Stimulated activated naive CD4-positive, alpha-beta T cell (primary cell): ENCODE results near the gene SFMBT1.
"Not testable (repeated sequence)": the region's sequence is repeated elsewhere in the genome, so short reads cannot be mapped to it uniquely, and the experiment has no call there.

Experiments
- DNase-seq, 6 experiments: peaks; one replicate each; lab custom pipeline; 2025; lab: John Stamatoyannopoulos, UW

SFMBT1 gene

DNA sequence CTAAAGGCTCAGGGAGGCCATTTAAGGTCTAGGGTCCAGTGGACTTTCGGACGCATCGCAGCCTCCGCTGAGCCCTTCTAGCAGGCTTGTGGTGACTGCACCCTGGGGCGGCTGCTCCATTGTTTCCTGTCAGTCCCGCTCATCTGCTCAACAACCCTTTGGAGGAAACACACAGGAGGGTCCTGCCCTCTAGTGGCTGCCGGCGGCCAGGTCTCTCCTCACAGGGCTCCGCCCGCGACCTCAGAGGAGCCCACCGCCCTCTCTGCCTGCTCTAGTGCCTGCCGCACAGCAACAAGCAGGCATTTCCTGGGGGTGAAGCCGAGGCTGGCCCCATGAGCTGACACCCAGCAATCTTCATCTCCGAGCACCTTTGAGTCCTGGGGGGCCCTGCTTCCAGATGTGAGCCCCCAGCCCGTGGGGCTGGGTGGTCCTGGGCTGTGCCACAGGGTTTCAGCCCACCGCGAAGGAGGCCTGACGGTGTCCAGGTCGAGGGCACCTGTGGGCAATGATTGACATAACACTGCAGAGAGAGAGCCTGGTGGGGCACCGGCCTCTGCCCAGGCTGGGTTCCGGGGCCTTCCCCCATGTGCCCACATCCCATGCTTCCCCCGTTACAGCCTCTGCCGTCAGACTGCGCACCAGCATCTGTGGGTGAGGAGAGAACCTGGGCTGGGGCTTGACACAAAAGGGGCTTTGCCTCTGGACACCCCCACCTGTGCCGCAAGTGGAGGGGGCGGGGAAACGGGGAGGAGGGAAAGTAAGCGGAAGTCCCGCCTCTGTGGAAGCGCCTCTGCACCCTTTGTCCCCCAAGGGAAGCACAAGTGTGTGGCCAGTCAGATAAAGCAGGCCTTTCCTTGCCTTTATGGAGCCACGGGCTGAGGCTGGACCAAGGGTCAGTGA, 27.0 kb upstream of the SFMBT1 start:
- DNase-seq, result peak; percentile 75 to 90 (median 83)

DNA sequence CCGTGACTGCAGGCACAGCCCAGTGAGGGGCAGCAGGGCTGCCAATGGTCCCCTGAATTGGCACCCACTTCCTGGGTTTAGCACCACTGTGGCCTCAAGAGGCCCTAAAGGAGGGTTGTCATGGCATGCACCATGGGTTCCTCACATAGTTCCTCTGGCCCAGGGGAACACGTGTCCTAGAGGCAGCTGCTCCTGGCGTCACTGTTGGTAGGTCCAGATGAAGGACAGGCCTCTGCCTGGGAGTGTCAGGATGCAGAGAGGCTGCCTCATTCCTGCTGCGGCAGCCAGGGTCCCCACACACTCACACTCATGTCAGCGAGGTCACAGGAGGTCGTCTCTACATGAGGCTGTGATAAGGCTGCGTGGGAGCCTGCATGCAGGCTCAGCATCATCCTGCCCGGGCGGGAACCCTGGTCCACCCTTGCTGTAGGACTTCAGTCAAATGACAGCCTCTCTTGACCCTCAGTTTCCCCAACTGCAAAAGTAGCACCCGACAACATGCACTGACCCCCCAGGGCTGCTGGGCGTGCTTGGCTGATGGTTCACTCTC, 26.1 kb upstream of the SFMBT1 start:
- DNase-seq, result peak in 1 of 6 experiments; percentile 34

DNA sequence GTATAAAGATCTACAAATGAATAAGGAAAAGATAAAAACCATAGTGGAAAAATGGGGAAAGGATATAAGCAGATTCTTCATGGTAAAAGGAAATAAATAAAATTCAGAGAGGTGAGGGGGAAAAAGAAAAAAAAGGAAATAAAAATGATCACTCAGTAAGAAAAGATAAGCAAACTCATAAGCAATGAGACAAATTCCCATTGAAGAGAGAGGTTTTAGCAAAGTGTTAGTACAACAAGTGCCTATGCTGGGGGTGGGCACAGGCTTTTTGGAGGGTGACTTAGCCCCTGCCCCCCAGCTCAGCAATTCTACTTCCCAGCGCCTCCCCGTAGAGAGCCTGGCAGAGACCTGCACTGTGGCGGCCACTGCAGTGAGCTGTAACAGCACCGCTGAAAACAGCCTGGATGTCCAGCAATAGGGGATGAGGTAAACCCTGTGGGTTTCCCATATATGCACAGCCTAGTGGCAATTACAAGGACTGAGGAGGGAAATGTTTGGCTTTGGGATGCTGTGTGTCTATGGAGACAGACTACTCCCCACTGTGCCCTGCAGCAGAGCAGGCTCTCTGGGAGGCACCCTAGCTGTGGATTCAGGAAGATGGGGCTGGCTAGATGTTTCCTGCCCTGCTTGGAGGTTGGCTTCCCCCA, 23.7 kb upstream of the SFMBT1 start:
- no peak for DNase-seq

DNA sequence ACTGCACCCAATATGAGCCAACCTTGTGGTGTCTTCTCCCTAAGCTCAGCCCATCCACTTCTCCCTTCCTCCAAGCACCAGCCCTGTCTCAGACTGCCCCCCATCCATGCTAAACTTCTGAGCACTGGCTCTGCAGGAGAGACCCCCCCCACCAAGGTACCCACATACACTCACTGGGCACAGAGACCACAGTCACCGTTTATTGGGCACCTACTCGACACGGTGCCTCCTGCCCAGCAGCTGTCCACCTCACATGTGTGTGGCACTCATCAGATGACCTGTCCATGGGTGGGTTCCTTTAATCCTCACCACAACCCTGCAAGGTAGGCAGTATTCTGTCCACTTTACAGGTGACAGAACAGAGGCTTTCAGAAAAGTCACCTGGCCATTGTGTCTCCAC, 22.3 kb upstream of the SFMBT1 start:
- DNase-seq, result no peak

DNA sequence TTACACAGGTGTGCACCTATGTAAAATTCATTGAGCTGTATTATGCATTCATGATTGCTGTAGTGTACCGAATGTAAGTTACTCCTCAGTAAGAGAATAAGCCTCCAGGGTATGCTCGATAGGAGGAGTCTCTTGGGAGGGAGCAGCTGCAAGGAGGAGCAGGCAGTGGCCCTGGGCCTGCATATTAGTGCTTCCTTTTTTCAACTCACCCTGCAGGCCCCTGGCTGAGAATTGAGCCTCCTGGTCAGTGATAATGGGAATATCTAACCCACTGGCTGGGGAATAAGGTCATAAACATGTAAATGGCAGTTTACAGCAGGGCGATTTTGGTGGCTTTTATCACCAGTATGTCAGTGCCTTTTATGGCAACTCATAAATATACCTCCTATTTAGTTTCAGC, 21.7 kb upstream of the SFMBT1 start:
- no peak for DNase-seq

DNA sequence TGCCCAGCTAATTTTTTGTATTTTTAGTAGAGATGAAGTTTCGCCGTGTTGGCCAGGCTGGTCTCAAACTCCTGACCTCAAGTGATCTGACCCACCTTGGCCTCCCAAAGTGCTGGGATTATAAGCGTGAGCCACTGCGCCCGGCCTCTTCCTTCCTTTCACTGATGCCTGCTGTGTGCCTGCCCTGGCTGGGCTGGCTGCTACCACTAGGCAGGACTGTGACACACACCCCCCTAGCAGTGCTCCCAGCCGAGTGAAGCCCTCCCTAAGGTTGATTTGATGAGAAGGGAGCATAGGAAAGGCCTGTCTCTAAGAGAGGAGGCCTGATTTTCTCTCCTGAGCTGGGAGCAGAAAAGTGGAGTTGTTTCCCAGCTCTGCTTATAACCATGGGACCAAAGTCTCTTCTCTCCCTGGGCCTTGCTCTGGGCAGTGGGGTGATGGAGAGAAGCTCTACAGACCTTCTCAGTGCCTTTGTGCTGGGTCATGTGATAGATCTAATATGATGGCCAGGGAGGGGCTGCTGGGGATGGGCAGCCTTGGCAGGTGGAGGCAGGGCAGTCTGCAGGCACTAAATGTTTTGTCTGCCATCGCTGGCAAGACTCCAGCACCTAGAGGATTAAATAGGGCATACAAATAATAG, 20.1 kb upstream of the SFMBT1 start:
- DNase-seq, result no peak

DNA sequence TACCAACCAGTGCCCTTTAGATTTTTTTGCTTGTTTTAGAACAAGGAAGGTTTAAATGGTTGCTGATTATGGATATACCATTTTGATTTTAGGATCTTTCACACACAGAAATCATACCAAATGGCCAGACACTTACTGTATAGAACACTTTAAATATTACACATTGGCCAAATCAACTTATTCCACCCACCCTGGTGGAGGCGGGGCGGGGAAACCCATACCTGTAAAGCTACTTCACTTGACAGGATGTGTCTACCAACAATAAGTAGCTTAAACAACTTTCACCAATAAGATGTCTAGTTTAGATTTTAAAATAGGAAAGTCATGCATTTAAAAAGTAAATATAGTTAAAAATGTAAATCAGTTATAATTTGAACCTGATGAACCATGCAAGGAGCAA, 17.0 kb upstream of the SFMBT1 start:
- DNase-seq, result no peak

DNA sequence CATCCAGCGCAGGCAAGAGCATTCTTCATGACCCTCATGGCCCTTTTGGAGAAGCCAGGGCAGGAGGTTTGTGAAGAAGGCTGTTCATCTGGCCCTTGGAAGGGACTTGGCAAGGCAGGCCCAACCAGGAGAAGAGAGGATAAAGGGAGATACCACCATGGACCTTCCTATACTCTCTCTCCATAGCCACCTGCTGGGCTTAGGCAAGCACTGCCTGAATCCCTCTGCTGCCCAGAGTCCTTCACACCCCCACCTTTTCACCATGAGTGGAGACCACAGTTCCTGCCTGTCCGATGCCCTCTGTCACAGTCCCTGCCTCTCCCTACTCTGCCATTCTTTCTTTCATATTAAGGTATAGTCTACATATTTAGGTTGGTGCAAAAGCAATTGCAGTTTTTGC, 10.6 kb upstream of the SFMBT1 start:
- no peak for DNase-seq

DNA sequence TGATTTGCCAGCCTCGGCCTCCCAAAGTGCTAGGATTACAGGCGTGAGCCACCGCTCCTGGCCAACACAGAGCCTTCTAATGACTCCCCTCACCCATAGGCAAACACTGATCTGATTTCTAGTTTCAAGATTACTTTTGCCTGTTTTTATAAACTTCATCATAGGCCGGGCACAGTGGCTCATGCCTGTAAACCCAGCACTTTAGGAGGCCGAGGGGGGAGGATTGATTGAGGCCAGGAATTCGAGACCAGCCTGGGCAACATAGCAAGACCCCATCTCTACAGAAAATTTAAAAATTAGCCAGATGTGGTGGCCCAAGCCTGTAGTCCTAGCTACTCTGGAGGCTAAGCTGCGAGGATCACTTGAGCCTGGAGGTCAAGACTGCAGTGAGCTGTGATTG, 8.4 kb upstream of the SFMBT1 start:
- not testable (repeated sequence) for DNase-seq

DNA sequence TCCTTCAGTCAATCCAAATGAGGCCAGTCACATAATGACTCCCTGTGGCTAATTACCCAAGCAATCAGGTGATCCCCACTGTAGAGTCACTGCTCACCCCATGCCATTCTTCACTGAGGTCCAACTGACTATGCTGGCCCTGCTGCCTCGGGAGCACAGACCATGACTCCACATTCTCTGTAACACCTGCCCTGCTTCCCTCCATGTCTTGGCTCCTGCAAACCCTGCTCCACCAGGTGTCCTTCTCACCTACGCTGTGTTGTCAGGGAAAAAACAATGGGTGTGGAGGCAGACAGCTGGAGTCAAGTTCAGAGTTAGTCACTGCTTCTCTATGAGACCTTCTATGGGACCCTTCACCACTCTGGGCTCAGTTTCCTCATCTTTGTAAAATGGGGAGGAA, 6.1 kb upstream of the SFMBT1 start:
- DNase-seq, result no peak

DNA sequence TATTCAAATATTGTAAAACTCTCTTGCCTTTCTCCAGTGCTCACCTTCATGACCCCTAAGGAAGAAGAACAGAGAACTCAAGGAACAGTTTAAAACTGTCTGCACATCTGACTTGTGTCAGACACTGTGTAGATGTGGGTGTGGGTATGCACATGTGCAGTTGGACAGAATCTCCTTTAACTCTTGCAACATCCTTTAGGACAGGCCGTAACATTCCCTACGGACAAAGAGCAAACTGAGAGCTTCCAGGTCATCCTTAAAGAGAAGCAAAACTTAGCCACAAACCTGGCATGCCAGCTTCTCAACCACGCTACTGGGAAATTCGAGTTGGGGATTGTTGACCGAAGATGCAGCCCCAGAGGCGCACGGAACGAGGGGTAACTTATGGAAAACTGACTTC, 4.1 kb upstream of the SFMBT1 start:
- DNase-seq, result no peak

DNA sequence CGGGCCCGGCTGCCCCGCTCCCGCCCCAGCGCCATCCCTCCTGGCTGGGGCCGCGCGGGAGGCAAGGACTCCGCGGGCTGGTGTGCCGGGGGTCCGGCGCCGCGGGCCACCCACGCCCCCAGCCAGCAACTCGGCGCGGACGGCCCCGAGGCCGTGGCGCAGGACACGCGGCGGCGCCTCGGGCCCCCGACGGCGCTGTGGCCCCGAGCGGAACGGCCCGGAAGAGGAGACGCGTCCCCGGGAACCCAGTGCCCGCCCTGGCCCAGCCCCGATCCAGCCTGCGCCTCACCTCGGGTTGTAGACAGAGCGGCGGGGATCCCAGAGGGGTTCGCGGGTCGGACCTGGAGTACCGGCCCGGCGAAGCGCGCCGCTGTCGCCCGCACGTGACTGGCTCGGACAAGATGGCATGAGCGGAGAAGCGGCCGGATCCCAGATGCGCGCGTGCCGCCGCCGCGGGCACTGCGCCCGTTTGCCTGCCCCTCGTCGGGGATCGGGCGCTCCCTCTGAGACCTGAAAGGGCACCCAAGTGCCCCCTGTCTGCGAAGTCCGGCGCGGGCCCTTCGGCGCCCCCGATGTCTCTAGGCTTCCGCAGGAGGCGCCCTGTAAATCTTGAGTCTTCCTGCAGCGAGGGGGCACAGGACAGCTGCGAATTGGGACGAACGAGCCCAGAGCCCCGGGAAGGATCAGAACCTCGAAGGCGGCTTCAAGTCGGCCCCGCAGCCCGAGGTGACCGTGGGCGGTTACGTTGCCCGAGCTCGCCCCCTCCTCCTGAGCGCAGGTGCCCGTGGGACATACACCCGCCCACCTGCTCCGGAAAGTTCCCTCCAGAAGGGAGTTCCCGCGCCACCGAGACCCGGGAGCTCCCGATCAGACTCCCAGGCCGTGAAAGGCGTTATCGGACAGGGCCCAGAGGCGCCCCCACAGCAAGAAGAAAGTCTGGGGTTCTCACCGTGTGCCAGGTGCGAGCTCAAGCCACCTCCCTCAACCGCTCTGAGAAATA, 598 bp upstream of the SFMBT1 start:
- DNase-seq, result peak; percentile 42 to 78 (median 61)

DNA sequence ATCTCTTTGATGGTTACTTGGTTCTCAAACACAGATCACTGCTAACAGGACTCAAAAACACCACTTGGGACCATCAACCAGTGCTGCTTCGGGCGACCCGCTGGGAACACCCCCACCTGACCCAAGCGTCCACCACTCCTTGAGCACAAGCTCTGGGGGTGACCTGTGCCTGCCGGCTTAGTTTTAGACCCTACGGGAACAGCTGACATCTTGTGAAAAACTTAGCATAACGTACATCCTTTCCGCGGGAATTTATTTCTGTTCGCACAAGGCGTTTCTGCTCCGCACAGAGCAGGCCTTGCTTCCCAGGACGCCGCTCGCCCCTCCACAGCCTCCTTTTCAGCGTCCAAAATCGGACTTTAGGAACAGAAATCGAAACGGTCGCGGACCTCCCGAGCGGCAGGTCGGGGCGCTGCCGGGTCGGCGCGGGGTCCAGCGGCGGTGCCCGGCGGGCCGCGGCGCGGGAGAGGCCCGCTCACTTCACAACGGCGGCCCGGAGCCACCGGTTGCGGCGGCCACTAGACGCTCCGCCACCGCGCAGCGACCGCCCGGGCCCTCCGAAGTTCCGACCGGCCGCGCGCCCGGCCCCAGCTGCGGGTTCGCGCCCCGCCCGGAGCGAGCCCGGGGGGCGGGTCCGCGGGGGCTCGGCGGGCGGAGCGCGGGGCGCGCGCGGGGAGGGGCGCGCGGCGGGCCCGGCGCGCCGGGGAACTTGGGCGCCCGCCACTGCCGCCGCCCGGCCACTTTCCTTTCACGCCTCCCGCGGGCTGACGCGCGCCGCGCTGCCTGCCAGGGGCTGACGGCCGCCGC, 959 bp downstream of the SFMBT1 start:
- peak; percentile 51 to 80 (median 66) for DNase-seq

DNA sequence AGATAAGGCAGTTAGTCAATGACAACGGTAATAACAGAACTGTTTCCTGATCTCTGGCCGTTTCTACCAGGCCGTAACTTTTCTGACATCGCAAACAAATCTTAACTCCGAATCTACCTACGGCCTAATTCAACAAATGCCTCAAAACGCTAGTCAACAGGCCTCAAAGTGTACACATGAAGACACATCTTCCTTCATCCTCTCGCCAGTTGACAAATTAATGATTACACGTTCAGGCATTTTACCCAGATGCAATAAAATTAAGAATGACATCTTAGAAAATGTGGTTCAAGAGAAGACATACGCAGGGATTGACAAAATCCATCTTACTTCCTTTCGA, 1.5 kb downstream of the SFMBT1 start:
- DNase-seq, result no peak

DNA sequence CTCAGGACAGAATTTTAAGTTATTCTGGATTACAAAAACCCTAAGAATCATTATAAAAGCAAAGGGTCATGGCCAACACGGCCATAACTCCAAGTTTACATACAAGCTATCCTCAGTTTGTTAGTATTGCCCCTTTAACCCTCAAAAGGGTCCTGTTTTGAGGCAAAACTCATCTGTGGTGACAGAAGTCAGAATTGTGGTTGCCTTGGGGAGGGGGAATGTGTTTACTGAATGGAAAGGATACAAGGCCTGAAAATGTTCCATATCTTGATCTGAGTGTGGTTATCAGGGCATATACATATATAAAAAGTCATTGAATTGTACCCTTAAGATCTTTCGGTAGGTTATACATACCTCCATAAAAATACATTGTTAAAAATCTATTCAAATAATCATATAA, 2.1 kb downstream of the SFMBT1 start:
- DNase-seq, result peak in 1 of 6 experiments; percentile 10

DNA sequence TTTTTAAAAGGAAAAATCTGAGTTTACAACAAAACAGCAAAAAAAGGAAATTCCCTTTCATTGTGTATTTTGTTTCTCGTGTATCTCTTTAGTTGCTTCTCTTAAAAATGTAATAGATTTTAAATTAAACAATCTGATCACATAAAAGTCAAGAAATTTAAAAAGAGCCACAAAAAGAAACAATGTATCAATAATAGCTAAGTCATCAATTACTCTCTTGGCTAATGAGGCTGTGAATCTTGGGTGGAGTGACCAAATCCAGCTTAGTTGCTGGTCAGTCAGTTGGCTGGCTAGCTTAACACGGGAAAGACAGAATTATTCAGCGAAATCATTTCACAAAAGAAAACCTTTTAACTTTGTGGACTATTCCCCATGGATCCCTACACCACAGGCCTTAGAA, 3.2 kb downstream of the SFMBT1 start:
- no peak for DNase-seq

DNA sequence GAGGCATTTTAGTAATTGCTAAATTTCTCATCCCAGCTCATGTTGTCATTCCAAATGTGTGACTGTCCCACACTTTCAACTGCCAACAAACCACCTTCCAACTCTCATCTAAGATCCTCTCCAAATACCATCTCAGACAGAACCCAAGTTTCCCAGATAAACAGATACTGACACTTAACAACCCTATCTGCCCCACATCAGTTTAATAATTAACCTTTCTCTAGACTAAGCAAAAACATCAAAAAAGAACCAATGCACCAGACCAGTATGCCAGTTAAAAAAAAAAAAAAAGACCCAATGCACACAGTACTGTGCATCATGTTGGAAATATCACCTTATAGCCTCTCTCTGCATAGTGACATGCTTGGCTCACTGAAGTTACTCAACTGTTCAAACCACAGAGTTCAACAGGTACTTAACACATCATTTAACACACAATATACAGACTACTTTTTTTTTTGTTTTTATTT, 5.5 kb downstream of the SFMBT1 start:
- DNase-seq, result no peak

DNA sequence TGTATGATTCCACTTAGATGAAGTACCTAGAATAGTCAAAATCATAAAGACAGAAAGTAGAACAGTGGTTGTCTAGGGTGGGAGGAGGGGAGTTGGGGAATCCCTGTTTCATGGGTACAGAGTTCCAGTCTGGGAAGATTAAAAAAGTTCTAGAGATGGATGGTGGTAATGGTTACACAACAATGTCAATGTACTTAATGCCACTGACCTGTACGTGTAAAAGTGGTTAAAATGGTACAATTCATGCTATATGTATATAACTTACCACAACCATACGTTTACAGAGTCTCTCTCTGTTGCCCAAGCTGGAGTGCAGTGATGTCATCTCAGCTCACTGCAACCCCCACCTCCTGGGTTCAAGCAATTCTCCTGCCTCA, 6.5 kb downstream of the SFMBT1 start:
- DNase-seq, result no peak

DNA sequence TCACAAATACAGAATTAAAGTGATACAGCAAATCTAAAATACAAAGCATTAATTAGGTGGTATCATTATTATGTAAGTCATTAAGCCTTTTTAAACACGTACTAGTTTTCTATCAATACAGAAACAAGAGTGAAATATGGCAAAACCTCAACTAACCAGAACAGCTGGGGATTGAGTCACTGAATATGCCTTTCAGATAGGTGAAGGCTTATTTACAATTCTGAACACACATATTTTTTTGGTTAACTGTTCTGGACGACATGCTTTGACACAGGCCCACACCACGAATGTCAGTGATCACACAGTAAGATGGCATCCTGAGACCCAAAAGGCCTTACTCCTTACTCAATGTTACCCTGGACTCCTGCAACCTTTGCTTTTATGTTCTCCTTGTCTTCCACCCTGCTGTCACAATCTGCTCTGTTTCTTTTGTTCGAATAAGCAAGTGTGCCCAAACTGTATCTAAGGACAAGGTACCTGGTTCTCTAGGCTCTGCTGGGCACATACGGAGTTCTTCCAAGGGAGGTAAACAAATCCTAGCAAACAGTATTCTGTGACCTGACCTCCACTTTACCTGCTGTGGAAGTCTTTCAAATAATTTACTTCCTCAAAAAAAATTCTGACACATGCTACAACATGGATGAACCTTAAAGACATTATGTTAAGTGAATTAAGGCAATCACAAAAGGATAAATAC, 7.0 kb downstream of the SFMBT1 start:
- DNase-seq, result no peak
